ENCODE measurements around the gene CD300A. TPM values are rescaled to one million over a fixed set of nuclear protein-coding genes. Genes with fewer than 3 reads are reported as not detected.

CD300A gene
- total RNA-seq, 1 experiment from 2014 or later = 0.71 TPM

- Histone ChIP-seq H3K4me2 (ENCODE audit: low read length) (no peak overlapping the region), H3K36me3 (ENCODE audit: control insufficient read depth in 1 of 2, insufficient read depth in 2 of 2, low read length in 2 of 2) (no peaks in the 10 kb centered on the region), H3K9me2 (ENCODE audit: insufficient read depth) (no peaks in the 10 kb centered on the region), H3K27me3 (ENCODE audit: insufficient read depth, low read length) (peaks cover 79% of the 10 kb centered on the region), H2AFZ (ENCODE audit: low read depth, low read length, poor library complexity, severe bottlenecking) (no peak overlapping the region), H4K20me1 (ENCODE audit: insufficient read depth) (no peaks in the 10 kb centered on the region), H3K79me2 (ENCODE audit: insufficient read depth, low read length) (no peaks in the 10 kb centered on the region), H3K4me3 (replicated peaks in 1 of 2; ENCODE audit: low read depth in 1 of 2, low read length in 2 of 2) (no peak overlapping the region), H3K4me1 (ENCODE audit: control insufficient read depth in 1 of 2, insufficient read depth in 2 of 2, low read length in 2 of 2) (no peaks in the 10 kb centered on the region), H3K9ac (ENCODE audit: low read length) (no peak overlapping the region), H3K9me3 (ENCODE audit: control insufficient read depth in 1 of 2, insufficient read depth in 1 of 2, low read depth in 1 of 2, low read length in 2 of 2) (no peaks in the 10 kb centered on the region), H3K27ac (ENCODE audit: low read depth, low read length) (no peak overlapping the region)
- intact Hi-C loops (cut with micrococcal nuclease) = no loop called here
- no peak for TF ChIP-seq EZH2phosphoT487 (IDR thresholded peaks at IDR 0.05; ENCODE audit: borderline replicate concordance)
- no peak for TF ChIP-seq CEBPB (IDR thresholded peaks at IDR 0.05; ENCODE audit: low read depth)
- no peak for TF ChIP-seq ZNF274 (IDR thresholded peaks at IDR 0.05; ENCODE audit: low read depth, low read length)
- no peak for TF ChIP-seq TCF7L2 (IDR thresholded peaks at IDR 0.05; ENCODE audit: borderline replicate concordance, extremely low read depth, insufficient read depth, insufficient read length)
- no peak for TF ChIP-seq ZFX (IDR thresholded peaks at IDR 0.05)
- no peak for TF ChIP-seq SRF (IDR thresholded peaks at IDR 0.05; ENCODE audit: low read depth)
- no peak for TF ChIP-seq JUND (IDR thresholded peaks at IDR 0.05)
- no peak for TF ChIP-seq ELF1 (IDR thresholded peaks at IDR 0.05; ENCODE audit: borderline replicate concordance, low read depth)
- TF ChIP-seq EZH2 (IDR thresholded peaks at IDR 0.05) = no peak
- TF ChIP-seq YY1 (IDR thresholded peaks at IDR 0.05; ENCODE audit: extremely low read depth, insufficient replicate concordance, low read depth, low read length) = no peak
- TF ChIP-seq ZBTB33 (IDR thresholded peaks at IDR 0.05; ENCODE audit: extremely low read depth, insufficient replicate concordance, low read length) = no peak
- TF ChIP-seq CTCF (IDR thresholded peaks at IDR 0.05 in 2 of 3, conservative IDR thresholded peaks at IDR 0.05 in 1 of 3; ENCODE audit: borderline replicate concordance in 1 of 3, insufficient read depth in 1 of 3, low read depth in 2 of 3, low read length in 2 of 3) = no peak
- TF ChIP-seq REST (IDR thresholded peaks at IDR 0.05; ENCODE audit: low read depth) = no peak
- TF ChIP-seq CBX3 (IDR thresholded peaks at IDR 0.05; ENCODE audit: low read depth) = no peak
- no peak for TF ChIP-seq SP1 (IDR thresholded peaks at IDR 0.05; ENCODE audit: low read depth)
- DNase-seq (ENCODE audit: low read depth, low spot score) = no peak
- no TSS peak for BruUV-seq (replicated peaks)
- ChIA-PET RAD21 (ENCODE audit: low non-redundant PET in 1 of 2, low total read pairs in 2 of 2, uncharacterized antibody in 2 of 2, unreplicated experiment in 2 of 2) (no interaction called here), POLR2A (no interaction called here), CTCF (interaction anchor here (1.4 kb wide), 1 partner anchor 40 kb away, joined by 3 read pairs; no protein-coding TSS in a partner anchor)
- no peak for ATAC-seq
Measured at GRCh38 chr17:74525781-74526288, 59.4 kb downstream of the CD300A start.
